Skin epidermis (tissue), 12 donors: ENCODE measurements around the gene ZNF66.
"Not testable (repeated sequence)": the region's sequence is repeated elsewhere in the genome, so short reads cannot be mapped to it uniquely, and the experiment has no call there.

Source experiments
- H3K27ac ChIP-seq, 21 experiments: fragments of 200-600 bp; sonication (generic) in 11 of 21; one replicate each; pipeline ENCODE4 v1.5.0; 2020; ENCODE audit warnings: mild to moderate bottlenecking in 3 of 21, inconsistent platforms in 2 of 21, moderate library complexity in 2 of 21
- H3K4me3 ChIP-seq, 7 experiments: fragments of 200-600 bp; sonication (generic) in 2 of 7; one replicate each; pipeline ENCODE4 v1.5.0; 2020; ENCODE audit warnings: inconsistent platforms in 2 of 7, mild to moderate bottlenecking in 2 of 7, moderate library complexity in 1 of 7

ZNF66 gene

DNA sequence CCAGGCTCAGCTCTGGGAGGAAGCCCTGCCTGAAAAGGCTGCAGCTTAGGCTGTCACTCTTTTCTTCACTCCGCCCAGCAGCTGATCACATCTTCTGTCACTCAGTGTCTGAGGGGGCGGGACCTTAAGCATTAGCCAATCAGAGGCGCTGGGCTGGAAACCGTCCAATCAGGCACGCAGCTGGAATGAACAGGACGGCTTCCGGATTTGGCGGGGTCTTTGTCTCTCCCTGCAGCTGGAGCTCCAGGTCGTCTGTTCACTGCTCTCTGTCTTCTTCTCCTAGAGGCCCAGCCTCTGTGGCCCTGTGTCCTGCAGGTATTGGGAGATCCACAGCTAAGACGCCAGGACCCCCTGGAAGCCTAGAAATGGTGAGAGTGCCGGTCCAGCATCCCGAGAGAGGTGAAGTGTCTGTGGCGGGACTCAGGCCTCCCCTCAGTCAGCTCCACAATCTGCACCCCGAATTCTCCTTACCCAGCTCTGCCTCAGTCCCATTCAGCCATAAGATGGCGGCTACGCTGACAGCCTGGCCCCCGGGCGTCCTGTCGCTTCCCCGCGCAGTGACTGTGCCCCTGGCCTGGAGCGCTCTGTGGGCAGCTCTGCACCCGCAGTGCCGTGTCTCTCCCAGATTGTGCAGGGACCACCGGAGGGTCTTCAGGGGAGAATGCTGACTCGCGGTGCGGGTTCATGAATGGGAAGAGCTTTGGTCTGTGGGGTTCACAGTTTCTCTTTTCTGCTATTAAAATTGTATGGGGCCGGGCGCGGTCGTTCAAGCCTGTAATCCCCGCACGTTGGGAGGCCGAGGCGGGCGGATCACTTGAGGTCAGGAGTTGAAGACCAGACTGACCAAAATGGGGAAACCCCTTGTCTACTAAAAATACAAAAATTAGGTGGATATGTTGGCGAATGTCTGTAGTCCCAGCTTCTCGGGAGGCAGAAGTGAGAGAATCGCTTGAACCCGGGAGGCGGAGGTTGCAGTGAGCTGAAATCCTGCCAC, at the start of gene ZNF66:
Gene ZNF66 (plus strand): TSS at position 222 of the 994 bp plus-strand sequence. CDS start 144 bp downstream, at position 366.
- peak within 1 kb of the TSS; percentile 9 to 84 (median 72) for H3K27ac ChIP-seq
- peak within 1 kb of the TSS; percentile 63 to 91 (median 77) for H3K4me3 ChIP-seq

DNA sequence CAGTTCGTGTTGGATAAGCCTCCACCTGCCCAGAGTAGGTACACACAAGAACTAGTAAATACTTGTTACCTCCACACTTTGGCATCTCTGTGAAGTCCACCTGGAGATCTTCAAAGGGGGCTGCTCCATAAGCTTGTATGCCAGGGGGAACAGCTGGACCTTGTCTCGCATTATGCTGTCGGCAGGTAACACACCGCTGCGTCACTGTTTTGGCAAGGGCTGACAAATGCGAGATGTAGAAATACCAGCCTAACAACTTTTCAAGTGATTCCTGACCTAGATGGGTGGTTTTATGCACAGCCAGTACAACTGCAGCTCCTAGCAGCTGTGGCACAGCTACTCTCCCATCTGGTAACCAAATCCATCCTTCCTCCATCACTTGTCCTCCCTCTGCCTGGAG, 25.9 kb upstream of the ZNF66 start:
- Histone ChIP-seq H3K27ac (peak overlapping the region in 5 of 21 experiments; percentile 20 to 61 (median 54)), H3K4me3 (peak overlapping the region in 1 of 7 experiments; percentile 22)

DNA sequence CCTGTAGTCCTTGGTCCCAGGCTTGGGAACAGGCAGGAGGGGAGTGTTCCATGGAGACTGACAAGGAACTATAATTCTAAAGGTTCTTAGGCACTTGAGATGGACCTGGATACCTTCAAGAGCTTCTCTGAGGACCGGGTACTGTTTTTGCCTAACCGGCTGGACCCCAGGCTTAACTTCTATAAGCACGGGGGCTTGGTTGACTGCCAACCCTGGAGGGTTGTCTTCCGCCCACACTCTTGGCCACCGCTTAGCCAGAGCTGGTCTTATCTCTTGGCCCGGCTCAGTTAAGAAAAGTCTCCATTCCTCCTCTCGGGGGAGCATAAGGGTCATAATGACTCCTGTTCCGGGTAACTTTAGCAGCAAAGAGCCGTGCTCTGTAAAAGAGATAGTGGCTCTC, 23.8 kb upstream of the ZNF66 start:
- H3K4me3 ChIP-seq, H3K27ac ChIP-seq: not testable (repeated sequence)

DNA sequence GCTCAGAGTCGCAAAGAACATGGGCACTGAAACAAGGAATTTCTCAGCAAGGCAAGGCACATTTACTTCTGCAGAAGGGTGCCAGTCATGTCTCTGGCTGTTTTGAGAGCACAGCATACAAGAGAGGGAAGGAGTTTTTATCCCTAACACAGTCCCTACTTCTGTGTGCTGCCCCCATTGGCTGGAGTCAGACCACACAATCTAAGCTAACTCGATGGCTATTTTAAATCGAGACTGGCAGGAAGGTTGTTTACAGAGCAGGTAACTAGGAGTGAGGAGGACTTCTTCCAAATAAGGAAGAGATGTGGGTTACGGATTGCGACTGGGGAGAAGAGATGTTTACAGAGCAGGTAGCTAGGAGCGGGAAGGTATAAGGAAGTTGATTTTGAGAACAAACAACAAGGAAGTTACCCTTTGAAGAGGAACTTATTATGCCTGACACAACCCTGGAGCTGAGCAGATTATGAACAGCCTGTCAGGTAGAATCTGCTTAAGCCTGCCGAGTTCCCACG, 6.8 kb upstream of the ZNF66 start:
- not testable (repeated sequence) for H3K4me3 ChIP-seq, H3K27ac ChIP-seq

DNA sequence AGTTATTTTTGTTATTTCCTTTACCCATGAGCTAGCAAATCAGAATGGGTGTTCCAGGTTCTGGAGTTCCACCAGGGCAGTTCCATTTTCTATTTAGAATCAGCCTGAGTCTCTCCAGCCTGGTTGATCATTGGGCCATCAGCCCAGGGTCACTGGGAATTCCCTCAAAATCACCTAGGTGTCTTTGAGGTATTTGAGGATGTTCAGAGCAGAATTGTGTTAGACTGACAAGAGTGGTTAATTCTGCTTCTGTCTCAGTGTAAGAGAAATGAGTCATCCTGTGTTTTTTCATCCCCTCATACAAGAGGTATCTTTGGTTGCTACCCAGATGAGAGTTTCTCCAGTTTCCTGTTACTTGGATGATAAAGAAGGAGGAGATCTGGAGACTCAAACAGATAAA, 11.7 kb downstream of the ZNF66 start:
- no peak overlapping the region for H3K27ac ChIP-seq
- no peak overlapping the region for H3K4me3 ChIP-seq

DNA sequence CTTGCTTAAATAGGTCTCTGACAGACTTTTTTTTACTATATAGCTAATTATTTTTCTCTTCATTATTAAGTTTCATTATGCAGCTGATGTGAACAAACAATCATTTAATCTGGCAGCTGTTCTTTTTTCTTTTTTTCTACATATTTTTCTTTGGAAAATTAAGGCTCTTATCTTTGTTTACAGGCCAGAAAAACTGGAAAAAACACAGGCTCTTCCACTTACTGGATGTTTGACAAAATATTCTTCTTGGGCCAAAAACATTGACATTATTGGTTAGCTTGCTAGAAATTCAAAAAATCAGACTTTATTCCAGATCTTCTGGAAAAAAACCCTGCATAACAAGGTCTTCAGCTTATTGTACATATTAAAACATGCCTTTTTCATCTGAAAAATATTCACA, 15.7 kb downstream of the ZNF66 start:
- H3K27ac ChIP-seq = no peak overlapping the region
- H3K4me3 ChIP-seq = no peak overlapping the region

DNA sequence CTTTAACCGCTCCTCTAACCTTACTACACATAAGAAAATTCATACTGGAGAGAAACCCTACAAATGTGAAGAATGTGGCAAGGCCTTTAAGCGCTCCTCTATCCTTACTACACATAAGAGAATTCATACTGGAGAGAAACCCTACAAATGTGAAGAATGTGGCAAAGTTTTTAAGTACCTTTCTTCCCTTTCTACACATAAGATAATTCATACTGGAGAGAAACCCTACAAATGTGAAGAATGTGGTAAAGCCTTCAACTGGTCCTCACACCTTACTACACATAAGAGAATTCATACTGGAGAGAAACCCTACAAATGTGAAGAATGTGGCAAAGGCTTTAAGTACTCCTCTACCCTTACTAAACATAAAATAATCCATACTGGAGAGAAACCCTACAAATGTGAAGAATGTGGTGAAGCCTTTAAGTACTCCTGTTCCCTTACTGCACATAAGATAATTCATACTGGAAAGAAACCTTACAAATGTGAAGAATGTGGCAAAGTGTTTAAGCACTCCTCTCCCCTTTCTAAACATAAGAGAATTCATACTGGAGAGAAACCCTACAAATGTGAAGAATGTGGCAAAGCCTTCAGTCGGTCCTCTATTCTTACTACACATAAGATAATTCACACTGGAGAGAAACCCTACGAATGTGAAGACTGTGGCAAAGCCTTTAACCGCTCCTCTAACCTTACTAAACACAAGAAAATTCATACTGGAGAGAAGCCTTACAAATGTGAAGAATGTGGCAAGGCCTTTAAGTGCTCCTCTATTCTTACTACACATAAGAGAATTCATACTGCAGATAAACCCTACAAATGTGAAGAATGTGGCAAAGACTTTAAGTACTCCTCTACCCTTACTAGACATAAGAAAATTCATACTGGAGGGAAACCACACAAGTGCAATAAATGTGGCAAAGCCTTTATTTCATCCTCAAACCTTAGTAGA, 30.5 kb downstream of the ZNF66 start:
- H3K4me3 ChIP-seq, H3K27ac ChIP-seq: not testable (repeated sequence)

DNA sequence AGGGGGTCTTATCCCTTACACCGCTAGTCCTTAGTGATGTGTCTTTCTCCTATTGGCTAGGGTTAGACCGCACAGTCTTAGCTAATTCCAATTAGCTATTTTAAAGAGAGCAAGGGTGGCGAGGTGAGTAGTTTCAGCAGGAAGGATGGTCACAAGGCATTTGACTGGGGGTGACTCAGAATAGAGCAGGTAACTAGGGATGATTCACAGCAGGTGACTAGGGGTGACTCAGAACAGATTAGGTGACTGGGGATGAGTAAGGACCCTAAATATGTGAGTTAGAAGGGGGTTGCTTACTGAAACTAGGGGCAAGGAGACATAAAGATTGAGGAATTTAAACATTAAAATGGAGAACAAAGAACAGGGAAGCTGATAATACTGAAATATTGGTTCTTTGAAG, 64.3 kb downstream of the ZNF66 start:
- H3K27ac ChIP-seq = no peak overlapping the region
- H3K4me3 ChIP-seq = no peak overlapping the region
